Colonic mucosa (tissue), 4 donors: ENCODE results near the gene ALDH1A2. TPM values are rescaled to one million over a fixed set of nuclear protein-coding genes. Genes with fewer than 3 reads are reported as not detected.

Experiments
- DNase-seq: peaks from one replicate; pipeline ENCODE4 v3.0.0-alpha.2; 2020
- H3K27ac ChIP-seq: fragments of 200-600 bp; one replicate; pipeline ENCODE4 v1.8.0; 2021
- H3K27me3 ChIP-seq: fragments of 200-600 bp; one replicate; pipeline ENCODE4 v1.8.0; 2021
- H3K36me3 ChIP-seq: fragments of 200-600 bp; one replicate; pipeline ENCODE4 v1.8.0; 2021
- H3K4me1 ChIP-seq: fragments of 200-600 bp; one replicate; pipeline ENCODE4 v1.8.0; 2021; ENCODE audit warnings: mild to moderate bottlenecking
- H3K4me3 ChIP-seq: fragments of 200-600 bp; one replicate; pipeline ENCODE4 v1.8.0; 2021
- H3K9ac ChIP-seq, 2 donors: one replicate each; pipeline ENCODE4 v1.7.0; 2013; ENCODE audit warnings: control low read depth in 2 of 2, low read depth in 2 of 2, low read length in 2 of 2
- H3K9me3 ChIP-seq: fragments of 200-600 bp; one replicate; pipeline ENCODE4 v1.8.0; 2021
- intact Hi-C: fragments of 100-400 bp; cut with DNase I; formaldehyde crosslinking; loops from one replicate; pipeline ENCODE4 v1.14.1; 2022
- total RNA-seq, 2 donors: library from RNA; stranded (reverse); fragmentation: NEBNext Ultra II Directional in 1 of 2; extraction: Animal tissue kit (Norgen Biotek cat#: 25700) in 1 of 2; gene quantifications; one replicate each; pipeline ENCODE4 v1.2.1, GENCODE V29; 2021
- TF ChIP-seq, protein P1 (sequence below): fragments of 200-600 bp; IDR thresholded peaks from one replicate; pipeline ENCODE4 v1.8.0; 2022; ENCODE audit warnings: antibody characterized with exemption, mild to moderate bottlenecking
- donor health status: healthy.
- donor health status: DM: no; HTN: no; CAD: no.
- donor health status: DM: no; HTN: no; CAD: no.

Gene ALDH1A2
- total RNA-seq, 2 donors from 2014 or later: 1.9 to 2.5 TPM

DNA sequence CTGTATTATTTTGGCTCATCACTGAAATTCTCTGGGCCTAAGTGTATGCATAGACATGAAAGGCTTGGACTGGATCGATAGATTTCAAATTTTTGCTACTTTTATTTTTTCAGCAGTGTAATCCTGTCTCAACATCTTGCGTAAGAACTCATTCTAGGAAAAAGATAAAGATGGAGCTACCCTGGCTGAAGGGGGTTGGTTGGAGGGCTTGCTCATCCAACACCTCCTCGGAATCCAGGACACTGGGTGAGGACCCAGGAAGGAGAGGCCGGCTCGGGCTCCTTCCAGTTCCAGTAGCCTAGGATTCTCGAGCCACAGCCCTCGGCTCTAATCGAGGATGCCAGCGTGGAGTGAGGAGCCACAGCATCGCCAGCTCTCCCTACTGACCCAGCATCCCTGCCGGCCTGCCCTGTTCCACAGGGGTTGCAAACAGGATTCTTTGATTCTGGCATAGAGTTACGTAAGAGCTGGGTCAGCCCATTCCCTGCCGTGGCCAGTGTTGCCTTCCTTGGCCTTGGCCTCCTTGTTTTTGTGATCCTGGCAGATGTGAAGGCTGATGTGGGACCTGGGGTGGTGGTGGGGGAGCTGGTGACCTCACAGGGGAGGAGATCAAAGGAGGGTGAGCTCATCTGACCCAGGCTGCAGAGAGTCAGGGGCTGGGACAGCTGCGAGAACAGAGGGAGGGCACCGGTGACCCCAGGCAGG lies 149.5 kb downstream of the ALDH1A2 start:
- intact Hi-C loops: no loop called here
- DNase-seq: no peak
- no peak overlapping the region for H3K27ac ChIP-seq

DNA sequence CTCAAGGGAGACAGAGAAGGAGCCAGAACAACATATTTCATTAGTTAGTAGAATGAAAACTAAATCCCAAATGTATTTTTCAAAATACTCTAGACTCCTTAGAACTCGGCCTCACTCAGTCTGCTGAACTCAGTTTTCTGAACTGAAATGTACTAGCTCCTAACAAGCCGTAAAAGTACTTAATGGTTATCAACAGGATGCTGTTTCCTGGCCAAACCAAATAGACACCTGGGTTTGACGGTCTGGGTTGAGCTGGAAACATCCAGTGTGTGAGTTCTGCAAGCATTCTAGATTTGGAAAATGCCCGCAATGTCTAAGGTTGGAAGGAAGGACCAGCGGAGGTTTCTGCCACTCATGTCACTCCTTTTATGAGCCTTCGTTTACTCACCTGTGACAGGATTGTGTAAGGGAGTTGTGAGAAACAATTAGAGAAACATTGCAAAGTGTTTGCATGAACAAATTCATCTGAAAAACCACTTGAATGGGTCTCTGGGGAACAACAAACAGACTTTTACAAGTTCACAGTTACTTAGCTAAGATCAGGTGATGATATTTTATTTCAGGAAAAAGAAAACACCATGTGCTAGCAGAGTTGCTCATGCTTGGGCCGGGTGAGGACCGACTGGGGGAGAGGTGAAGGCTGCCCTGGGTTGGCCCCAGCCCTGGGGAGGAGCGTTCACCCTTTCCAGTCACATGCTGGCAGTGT lies 151.0 kb downstream of the ALDH1A2 start:
- intact Hi-C loops: no loop called here
- Histone ChIP-seq H3K36me3 (no peaks in the 10 kb centered on the region), H3K27me3 (no peaks in the 10 kb centered on the region), H3K9me3 (no peaks in the 10 kb centered on the region), H3K4me3 (no peak overlapping the region), H3K9ac (no peak overlapping the region), H3K4me1 (no peaks in the 10 kb centered on the region), H3K27ac (no peak overlapping the region)
- DNase-seq: peak; percentile 54
- TF ChIP-seq, protein P1, sequence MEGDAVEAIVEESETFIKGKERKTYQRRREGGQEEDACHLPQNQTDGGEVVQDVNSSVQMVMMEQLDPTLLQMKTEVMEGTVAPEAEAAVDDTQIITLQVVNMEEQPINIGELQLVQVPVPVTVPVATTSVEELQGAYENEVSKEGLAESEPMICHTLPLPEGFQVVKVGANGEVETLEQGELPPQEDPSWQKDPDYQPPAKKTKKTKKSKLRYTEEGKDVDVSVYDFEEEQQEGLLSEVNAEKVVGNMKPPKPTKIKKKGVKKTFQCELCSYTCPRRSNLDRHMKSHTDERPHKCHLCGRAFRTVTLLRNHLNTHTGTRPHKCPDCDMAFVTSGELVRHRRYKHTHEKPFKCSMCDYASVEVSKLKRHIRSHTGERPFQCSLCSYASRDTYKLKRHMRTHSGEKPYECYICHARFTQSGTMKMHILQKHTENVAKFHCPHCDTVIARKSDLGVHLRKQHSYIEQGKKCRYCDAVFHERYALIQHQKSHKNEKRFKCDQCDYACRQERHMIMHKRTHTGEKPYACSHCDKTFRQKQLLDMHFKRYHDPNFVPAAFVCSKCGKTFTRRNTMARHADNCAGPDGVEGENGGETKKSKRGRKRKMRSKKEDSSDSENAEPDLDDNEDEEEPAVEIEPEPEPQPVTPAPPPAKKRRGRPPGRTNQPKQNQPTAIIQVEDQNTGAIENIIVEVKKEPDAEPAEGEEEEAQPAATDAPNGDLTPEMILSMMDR: no peak

More for the DNA sequence above, 149.5 kb downstream of the ALDH1A2 start:
- no peaks in the 10 kb centered on the region for H3K27me3 ChIP-seq
- H3K36me3 ChIP-seq: no peaks in the 10 kb centered on the region
- TF ChIP-seq, protein P1: no peak
- H3K4me1 ChIP-seq: no peaks in the 10 kb centered on the region
- no peak overlapping the region for H3K4me3 ChIP-seq
- no peaks in the 10 kb centered on the region for H3K9me3 ChIP-seq
- no peak overlapping the region for H3K9ac ChIP-seq

DNA sequence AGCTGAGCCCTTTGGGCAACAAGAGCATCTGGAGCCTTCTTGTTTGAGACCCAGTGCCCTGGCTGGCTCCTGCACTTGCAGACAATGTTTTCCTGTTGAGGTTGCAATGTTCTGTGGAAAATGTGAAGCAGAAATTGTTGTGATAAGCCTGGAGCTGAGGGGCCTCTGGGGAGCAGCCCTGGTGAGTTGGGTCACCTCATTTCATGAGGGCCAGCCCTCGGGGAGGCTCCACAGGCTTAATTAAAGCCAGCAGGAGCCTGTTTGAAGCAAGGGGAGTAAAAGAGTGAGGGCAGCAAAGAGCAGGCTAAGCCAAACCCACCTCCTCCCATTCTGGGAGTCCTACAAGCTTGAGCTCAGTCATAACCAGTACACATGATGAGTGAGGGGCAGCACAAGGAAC lies 154.3 kb downstream of the ALDH1A2 start:
- Histone ChIP-seq H3K4me1 (no peaks in the 10 kb centered on the region), H3K9me3 (no peaks in the 10 kb centered on the region), H3K27me3 (no peaks in the 10 kb centered on the region), H3K27ac (no peak overlapping the region), H3K4me3 (no peak overlapping the region), H3K9ac (no peak overlapping the region), H3K36me3 (no peaks in the 10 kb centered on the region)
- TF ChIP-seq, protein P1: no peak
- intact Hi-C loops: no loop called here
- no peak for DNase-seq

DNA sequence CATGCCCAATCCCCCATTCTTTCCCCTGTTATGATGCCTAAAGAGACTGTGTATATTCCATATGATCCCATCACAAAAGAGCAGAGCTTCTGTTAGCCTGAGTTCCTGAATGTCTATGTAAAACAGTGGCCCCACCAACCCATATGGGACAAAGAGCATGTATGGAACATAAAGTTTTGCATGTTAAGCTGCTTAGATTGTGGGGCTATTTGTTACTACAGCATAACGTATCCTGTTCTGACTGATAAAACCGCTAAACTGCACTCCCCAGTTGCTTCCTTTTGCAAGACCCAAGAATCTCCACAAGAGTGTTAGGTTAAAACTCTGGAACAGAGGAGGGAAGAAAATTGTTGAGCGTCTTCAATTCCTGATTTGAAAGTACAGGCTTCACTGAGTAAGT lies 154.8 kb downstream of the ALDH1A2 start:
- H3K9ac ChIP-seq: no peak overlapping the region
- TF ChIP-seq, protein P1: no peak
- DNase-seq: no peak
- no peaks in the 10 kb centered on the region for H3K36me3 ChIP-seq
- H3K4me3 ChIP-seq: no peak overlapping the region
- H3K9me3 ChIP-seq: no peaks in the 10 kb centered on the region
- H3K27me3 ChIP-seq: no peaks in the 10 kb centered on the region
- H3K4me1 ChIP-seq: no peaks in the 10 kb centered on the region
- intact Hi-C loops: no loop called here
- no peak overlapping the region for H3K27ac ChIP-seq

DNA sequence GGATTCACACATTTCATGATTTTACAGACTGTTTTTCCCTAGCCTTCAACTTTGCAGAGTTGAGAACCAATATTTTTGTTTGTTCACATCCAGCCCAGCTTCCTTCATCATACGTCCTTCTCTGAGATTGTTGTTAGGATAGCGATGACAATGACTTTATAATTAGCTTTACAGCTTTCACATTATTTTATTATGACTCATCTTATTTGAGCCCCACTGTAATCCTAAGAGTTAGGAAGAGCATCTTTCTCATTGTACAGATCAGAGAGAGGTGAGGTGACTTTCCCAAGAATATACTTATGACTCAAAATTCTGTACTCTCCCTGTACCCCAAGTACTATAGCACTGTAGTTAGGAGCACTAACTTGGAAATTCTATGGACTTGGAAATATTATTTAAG lies 156.1 kb downstream of the ALDH1A2 start:
- TF ChIP-seq, protein P1: no peak
- H3K9ac ChIP-seq: no peak overlapping the region
- no peaks in the 10 kb centered on the region for H3K9me3 ChIP-seq
- no peak overlapping the region for H3K4me3 ChIP-seq
- no peaks in the 10 kb centered on the region for H3K27me3 ChIP-seq
- H3K4me1 ChIP-seq: no peaks in the 10 kb centered on the region
- no peak for DNase-seq
- no peaks in the 10 kb centered on the region for H3K36me3 ChIP-seq
- intact Hi-C loops: no loop called here
- H3K27ac ChIP-seq: no peak overlapping the region
